Activated naive CD8-positive, alpha-beta T cell treated with anti-CD3 and anti-CD28 coated beads, Interleukin-2, amount 10 ng/mL, durations not matched to agents 7 days and 5 days (primary cell): ENCODE measurements around the gene FBXO9. TPM values are rescaled to one million over a fixed set of nuclear protein-coding genes. Genes with fewer than 3 reads are reported as not detected.

Experiments used
- ATAC-seq: fragments of 150-1000 bp; cut with Tn5 transposase; one replicate; pipeline ENCODE4 v1.10.0; 2021; ENCODE audit warnings: low read depth, moderate library complexity
- POLR2A ChIA-PET: fragments of 350-600 bp; sonication (Branson Sonifier 250); formaldehyde crosslinking; loops from one replicate; lab custom pipeline; 2021; ENCODE audit warnings: antibody characterized with exemption; lab: Charles Lee
- DNase-seq: peaks from one replicate; pipeline ENCODE4 v3.0.0; 2021
- H3K27ac Mint-ChIP-seq: one replicate; pipeline ENCODE4 v1.8.0; 2022; ENCODE audit warnings: mild to moderate bottlenecking, mixed read lengths
- H3K27me3 Mint-ChIP-seq: one replicate; pipeline ENCODE4 v1.8.0; 2022; ENCODE audit warnings: mild to moderate bottlenecking, moderate library complexity, mixed read lengths
- H3K36me3 Mint-ChIP-seq: one replicate; pipeline ENCODE4 v1.8.0; 2021; ENCODE audit warnings: mild to moderate bottlenecking, mixed read lengths
- H3K4me1 Mint-ChIP-seq: one replicate; pipeline ENCODE4 v1.8.0; 2021; ENCODE audit warnings: mixed read lengths
- H3K4me3 Mint-ChIP-seq: one replicate; pipeline ENCODE4 v1.8.0; 2022; ENCODE audit warnings: mild to moderate bottlenecking, moderate library complexity, mixed read lengths
- H3K9me3 Mint-ChIP-seq: one replicate; pipeline ENCODE4 v1.8.0; 2021; ENCODE audit warnings: mixed read lengths
- total RNA-seq, 2 experiments: library from RNA; stranded (reverse); gene quantifications; one replicate each; pipeline ENCODE4 v1.2.3, GENCODE V29; 2021

FBXO9 gene
- total RNA-seq, 2 experiments from 2014 or later: 70.3 to 74.7 TPM

DNA sequence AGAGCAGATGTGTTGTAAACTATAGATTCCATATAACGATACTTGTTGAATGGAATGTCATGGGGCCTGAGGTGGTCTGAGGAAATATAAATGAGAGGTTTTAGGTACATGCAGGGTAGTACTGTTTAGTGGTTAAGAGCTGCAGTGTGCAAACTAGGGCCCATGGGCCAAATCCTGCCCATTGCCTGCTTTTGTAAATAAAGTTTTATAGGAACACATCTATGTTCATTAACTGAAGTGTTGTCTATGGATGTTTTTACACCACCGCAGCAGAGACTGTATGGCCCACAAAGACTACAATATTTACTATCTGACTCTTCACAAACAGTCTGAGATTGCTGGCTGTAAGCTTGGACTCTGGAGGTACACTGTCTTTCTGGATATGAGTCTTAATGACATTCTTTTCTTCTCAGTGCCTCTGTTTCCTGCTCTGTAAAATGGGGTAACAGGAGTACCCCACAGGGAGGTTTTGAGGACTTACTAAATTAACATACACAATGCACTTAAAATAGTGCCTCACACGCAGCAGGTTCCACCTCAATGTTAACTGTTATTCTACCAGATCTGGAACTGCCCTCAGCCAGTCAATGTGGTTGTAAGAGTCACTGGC is 70.9 kb downstream of the FBXO9 start:
- H3K4me3 Mint-ChIP-seq: no peak overlapping the region
- DNase-seq (no peak), ATAC-seq (no peak)
- peaks cover 2% of the 10 kb centered on the region for H3K27me3 Mint-ChIP-seq
- no peak overlapping the region for H3K27ac Mint-ChIP-seq
- no peaks in the 10 kb centered on the region for H3K9me3 Mint-ChIP-seq
- H3K36me3 Mint-ChIP-seq: no peaks in the 10 kb centered on the region
- peaks cover 2% of the 10 kb centered on the region for H3K4me1 Mint-ChIP-seq
- POLR2A ChIA-PET: no interaction called here

- peaks cover 4% of the 10 kb centered on the region for H3K27me3 Mint-ChIP-seq
- no peaks in the 10 kb centered on the region for H3K36me3 Mint-ChIP-seq
- ATAC-seq: no peak
- POLR2A ChIA-PET: no interaction called here
- no peak overlapping the region for H3K4me3 Mint-ChIP-seq
- no peaks in the 10 kb centered on the region for H3K9me3 Mint-ChIP-seq
- H3K4me1 Mint-ChIP-seq: no peaks in the 10 kb centered on the region
- no peak overlapping the region for H3K27ac Mint-ChIP-seq
- no peak for DNase-seq
Measured at GRCh38 chr6:53139841-53140413, 74.7 kb downstream of the FBXO9 start.

DNA sequence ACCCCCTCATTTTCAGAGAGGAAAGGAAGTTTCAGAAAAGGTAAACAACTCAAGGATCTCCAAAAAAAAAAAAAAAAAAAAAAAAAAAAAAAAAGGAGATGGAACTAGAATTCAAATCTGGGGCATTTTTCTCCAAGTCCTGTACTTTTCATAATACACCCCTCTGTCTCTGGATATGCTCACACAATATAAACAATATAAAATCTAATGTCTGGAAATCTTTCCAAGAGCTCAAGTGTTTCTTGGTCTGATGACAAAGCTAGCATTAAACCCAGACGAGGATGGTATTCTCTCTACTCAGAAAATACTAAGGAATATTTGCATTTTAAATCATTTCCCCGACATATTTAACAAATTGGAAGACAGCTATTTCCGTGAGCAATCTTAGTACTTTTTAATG is 77.6 kb downstream of the FBXO9 start:
- DNase-seq (no peak), ATAC-seq (no peak)
- Mint-ChIP-seq H3K4me1 (no peaks in the 10 kb centered on the region), H3K27ac (no peak overlapping the region), H3K4me3 (no peak overlapping the region), H3K9me3 (no peaks in the 10 kb centered on the region), H3K27me3 (peaks cover 4% of the 10 kb centered on the region), H3K36me3 (no peaks in the 10 kb centered on the region)
- POLR2A ChIA-PET: no interaction called here

GRCh38 chr6:53143710-53144109 is 78.5 kb downstream of the FBXO9 start:
- POLR2A ChIA-PET: no interaction called here
- H3K4me1 Mint-ChIP-seq: no peaks in the 10 kb centered on the region
- no peak overlapping the region for H3K4me3 Mint-ChIP-seq
- no peak for DNase-seq
- H3K27me3 Mint-ChIP-seq: peaks cover 4% of the 10 kb centered on the region
- ATAC-seq: no peak
- no peaks in the 10 kb centered on the region for H3K36me3 Mint-ChIP-seq
- H3K27ac Mint-ChIP-seq: no peak overlapping the region
- no peaks in the 10 kb centered on the region for H3K9me3 Mint-ChIP-seq

DNA sequence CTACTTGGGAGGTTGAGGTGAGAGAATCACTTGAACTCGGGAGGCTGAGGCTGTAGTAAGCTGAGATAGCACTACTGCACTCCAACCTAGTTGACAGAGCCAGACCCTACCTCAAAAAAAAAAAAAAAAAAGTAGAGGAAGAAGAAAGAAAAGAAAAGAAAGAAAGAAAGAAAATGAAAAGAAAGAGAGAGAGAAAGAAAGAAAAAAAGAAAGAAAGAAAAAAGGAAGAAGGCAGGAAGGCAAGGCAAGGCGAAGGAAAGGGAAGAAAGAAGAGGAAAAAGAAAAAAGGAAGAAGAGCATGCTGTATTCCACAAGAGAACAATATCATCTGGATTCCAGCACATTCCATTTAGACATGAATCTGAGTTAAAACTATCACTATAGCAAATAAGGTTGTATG is 79.6 kb downstream of the FBXO9 start:
- POLR2A ChIA-PET: no interaction called here
- Mint-ChIP-seq H3K27me3 (peaks cover 4% of the 10 kb centered on the region), H3K4me1 (no peaks in the 10 kb centered on the region), H3K9me3 (no peaks in the 10 kb centered on the region), H3K27ac (no peak overlapping the region), H3K4me3 (no peak overlapping the region), H3K36me3 (no peaks in the 10 kb centered on the region)
- DNase-seq: no peak
- no peak for ATAC-seq

DNA sequence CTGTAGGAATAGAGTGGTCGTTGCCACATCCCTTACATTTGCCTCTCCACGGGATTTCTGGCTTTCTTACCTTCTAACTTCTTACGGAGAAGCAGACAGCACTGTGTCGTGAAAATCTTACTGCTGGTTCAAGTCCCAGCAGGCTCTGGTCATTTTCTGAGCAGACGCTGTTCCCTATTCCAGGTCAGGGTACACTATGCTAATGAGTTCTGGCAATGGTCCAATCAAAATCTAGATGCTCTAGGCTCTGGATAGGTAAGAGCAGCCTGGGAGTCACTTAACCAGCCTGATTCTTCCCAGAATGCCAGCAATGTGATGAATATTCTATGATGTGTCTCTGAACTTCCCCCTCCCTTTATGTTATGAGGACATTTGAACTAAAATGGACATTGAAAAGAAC is 83.5 kb downstream of the FBXO9 start, which contains the start of gene GCM1:
Gene GCM1 (minus strand): TSS at position 158 of the 400 bp plus-strand sequence. CDS start 3,209 bp downstream, outside the sequence.
- Mint-ChIP-seq H3K36me3 (no peaks in the 10 kb centered on the region), H3K4me1 (no peaks in the 10 kb centered on the region), H3K27me3 (no peaks in the 10 kb centered on the region), H3K27ac (no peak within 1 kb of the TSS), H3K4me3 (no peak within 1 kb of the TSS), H3K9me3 (no peaks in the 10 kb centered on the region)
- POLR2A ChIA-PET: no interaction called here
- DNase-seq (no peak), ATAC-seq (no peak)

Other genes with a start within 250 kb of the FBXO9 start
- gene GSTA5, start 224.6 kb upstream of the FBXO9 start, total RNA-seq: not detected
- gene GSTA3, start 155.7 kb upstream of the FBXO9 start, total RNA-seq: not detected
- gene GSTA4, start 70.1 kb upstream of the FBXO9 start, total RNA-seq: 1 to 10 TPM; 3.1 to 4.1 TPM
- gene CILK1, start 3.6 kb upstream of the FBXO9 start, total RNA-seq: 1 to 10 TPM; 6.9 to 7.0 TPM
- gene GCM1, start 83.4 kb downstream of the FBXO9 start, total RNA-seq: under 1 TPM; 0.11 TPM